Measurements from ENCODE around the gene CTPS1. TPM values are rescaled to one million over a fixed set of nuclear protein-coding genes. Genes with fewer than 3 reads are reported as not detected.

The CTPS1 gene
- total RNA-seq, 2 experiments from 2014 or later = 100 to 102 TPM

GRCh38 chr1:40936931-40937339 is 42.6 kb upstream of the CTPS1 start:
- no peaks in the 10 kb centered on the region for H3K9me3 Mint-ChIP-seq
- H3K4me1 Mint-ChIP-seq (ENCODE audit: low read depth) = no peaks in the 10 kb centered on the region
- intact Hi-C loops (cut with micrococcal nuclease) = no loop called here
- POLR2A ChIA-PET = no interaction called here
- TF ChIP-seq, protein P1, sequence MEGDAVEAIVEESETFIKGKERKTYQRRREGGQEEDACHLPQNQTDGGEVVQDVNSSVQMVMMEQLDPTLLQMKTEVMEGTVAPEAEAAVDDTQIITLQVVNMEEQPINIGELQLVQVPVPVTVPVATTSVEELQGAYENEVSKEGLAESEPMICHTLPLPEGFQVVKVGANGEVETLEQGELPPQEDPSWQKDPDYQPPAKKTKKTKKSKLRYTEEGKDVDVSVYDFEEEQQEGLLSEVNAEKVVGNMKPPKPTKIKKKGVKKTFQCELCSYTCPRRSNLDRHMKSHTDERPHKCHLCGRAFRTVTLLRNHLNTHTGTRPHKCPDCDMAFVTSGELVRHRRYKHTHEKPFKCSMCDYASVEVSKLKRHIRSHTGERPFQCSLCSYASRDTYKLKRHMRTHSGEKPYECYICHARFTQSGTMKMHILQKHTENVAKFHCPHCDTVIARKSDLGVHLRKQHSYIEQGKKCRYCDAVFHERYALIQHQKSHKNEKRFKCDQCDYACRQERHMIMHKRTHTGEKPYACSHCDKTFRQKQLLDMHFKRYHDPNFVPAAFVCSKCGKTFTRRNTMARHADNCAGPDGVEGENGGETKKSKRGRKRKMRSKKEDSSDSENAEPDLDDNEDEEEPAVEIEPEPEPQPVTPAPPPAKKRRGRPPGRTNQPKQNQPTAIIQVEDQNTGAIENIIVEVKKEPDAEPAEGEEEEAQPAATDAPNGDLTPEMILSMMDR (IDR thresholded peaks at IDR 0.05) = no peak
- H3K27me3 Mint-ChIP-seq = no peaks in the 10 kb centered on the region
- H3K4me3 Mint-ChIP-seq = no peak overlapping the region
- DNase-seq = no peak
- no peaks in the 10 kb centered on the region for H3K36me3 Mint-ChIP-seq (ENCODE audit: low read depth)
- ATAC-seq = no peak
- CTCF ChIA-PET = interaction anchor here (1.0 to 9.6 kb wide), 2 partner anchors 11 to 14 kb away, joined by 3 to 105 read pairs; no protein-coding TSS in a partner anchor
- H3K27ac Mint-ChIP-seq = no peak overlapping the region

GRCh38 chr1:40938393-40938792 is 41.1 kb upstream of the CTPS1 start:
- ATAC-seq = no peak
- Mint-ChIP-seq H3K9me3 (no peaks in the 10 kb centered on the region), H3K4me3 (no peak overlapping the region), H3K27ac (no peak overlapping the region), H3K36me3 (ENCODE audit: low read depth) (no peaks in the 10 kb centered on the region), H3K4me1 (ENCODE audit: low read depth) (no peaks in the 10 kb centered on the region), H3K27me3 (no peaks in the 10 kb centered on the region)
- DNase-seq = no peak
- intact Hi-C loops (cut with micrococcal nuclease) = no loop called here
- ChIA-PET CTCF (interaction anchor here (9.6 kb wide), 1 partner anchor 12 kb away, joined by 105 read pairs; no protein-coding TSS in a partner anchor), POLR2A (no interaction called here)
- TF ChIP-seq, protein P1 (IDR thresholded peaks at IDR 0.05) = no peak

DNA sequence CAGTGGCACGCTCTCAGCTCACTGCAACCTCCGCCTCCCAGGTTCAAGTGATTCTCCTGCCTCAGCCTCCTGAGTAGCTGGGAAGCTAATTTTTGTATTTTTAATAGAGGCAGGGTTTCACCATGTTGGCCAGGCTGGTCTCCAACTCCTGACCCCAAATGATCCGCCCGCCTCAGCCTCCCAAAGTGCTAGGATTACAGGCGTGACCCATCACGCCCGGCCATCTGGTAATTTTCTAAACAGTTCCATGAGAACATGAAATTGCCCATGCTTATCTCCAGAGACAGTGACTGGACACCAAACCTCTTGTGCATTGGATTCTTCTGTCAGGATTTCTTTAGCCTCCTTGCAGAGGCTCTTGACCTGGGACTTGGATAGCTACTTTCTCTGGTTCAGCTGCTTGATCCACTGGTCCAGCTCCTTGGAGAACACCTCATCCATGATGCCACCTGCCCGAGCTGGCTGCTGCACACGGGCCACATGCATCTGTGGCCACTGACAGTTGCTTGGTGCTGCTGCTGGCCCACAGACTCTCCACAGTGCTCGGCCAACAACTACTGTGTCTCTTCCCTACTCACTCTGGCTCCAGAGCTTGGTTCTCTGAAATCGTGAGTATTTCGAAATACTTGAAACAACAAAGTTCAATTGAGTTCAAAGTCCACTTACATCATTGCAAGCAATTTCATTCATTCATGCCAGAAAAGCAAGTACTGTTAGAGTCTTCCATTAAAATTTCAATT is 40.0 kb upstream of the CTPS1 start:
- H3K4me1 Mint-ChIP-seq (ENCODE audit: low read depth) = no peaks in the 10 kb centered on the region
- intact Hi-C loops (cut with micrococcal nuclease) = no loop called here
- H3K36me3 Mint-ChIP-seq (ENCODE audit: low read depth) = no peaks in the 10 kb centered on the region
- peaks cover 2% of the 10 kb centered on the region for H3K27me3 Mint-ChIP-seq
- CTCF ChIA-PET = interaction anchor here (1.0 to 9.6 kb wide), 4 partner anchors 11 to 165 kb away, joined by 3 to 105 read pairs (median 3); no protein-coding TSS in a partner anchor
- ATAC-seq (no peak), DNase-seq (no peak)
- no peak overlapping the region for H3K27ac Mint-ChIP-seq
- TF ChIP-seq, protein P1 (IDR thresholded peaks at IDR 0.05) = no peak
- no peak overlapping the region for H3K4me3 Mint-ChIP-seq
- H3K9me3 Mint-ChIP-seq = no peaks in the 10 kb centered on the region
- POLR2A ChIA-PET = no interaction called here

GRCh38 chr1:40944326-40944725 is 35.2 kb upstream of the CTPS1 start:
- TF ChIP-seq, protein P1 (IDR thresholded peaks at IDR 0.05) = no peak

GRCh38 chr1:40944841-40945430 is 34.6 kb upstream of the CTPS1 start:
- TF ChIP-seq, protein P1 (IDR thresholded peaks at IDR 0.05) = no peak
- ATAC-seq (no peak), DNase-seq (no peak)
- Mint-ChIP-seq H3K27ac (no peak overlapping the region), H3K4me3 (no peak overlapping the region), H3K36me3 (ENCODE audit: low read depth) (no peaks in the 10 kb centered on the region), H3K27me3 (peaks cover 10% of the 10 kb centered on the region), H3K4me1 (ENCODE audit: low read depth) (peaks cover 2% of the 10 kb centered on the region), H3K9me3 (no peaks in the 10 kb centered on the region)
- intact Hi-C loops (cut with micrococcal nuclease) = no loop called here
- ChIA-PET CTCF (interaction anchor here (0.9 kb wide), 2 partner anchors 8 to 100 kb away, joined by 3 to 4 read pairs; no protein-coding TSS in a partner anchor), POLR2A (no interaction called here)

More at GRCh38 chr1:40944326-40944725, 35.2 kb upstream of the CTPS1 start:
- Mint-ChIP-seq H3K27ac (no peak overlapping the region), H3K4me3 (no peak overlapping the region), H3K36me3 (ENCODE audit: low read depth) (no peaks in the 10 kb centered on the region), H3K27me3 (peaks cover 10% of the 10 kb centered on the region), H3K9me3 (no peaks in the 10 kb centered on the region), H3K4me1 (ENCODE audit: low read depth) (peaks cover 2% of the 10 kb centered on the region)
- ATAC-seq (no peak), DNase-seq (no peak)
- intact Hi-C loops (cut with micrococcal nuclease) = no loop called here
- POLR2A ChIA-PET = no interaction called here
- CTCF ChIA-PET = interaction anchor here (0.9 to 1.0 kb wide), 3 partner anchors 9 to 99 kb away, joined by 3 to 4 read pairs (median 3); no protein-coding TSS in a partner anchor

Measured in activated CD8-positive, alpha-beta T cell treated with anti-CD3 and anti-CD28 coated beads for 36 hours (primary cell).